ENCODE measurements around the gene ANKS6. TPM values are rescaled to one million over a fixed set of nuclear protein-coding genes. Genes with fewer than 3 reads are reported as not detected.

The ANKS6 gene
- total and polyA plus RNA-seq, 4 donors, result 1.9 to 6.3 (median 2.9) TPM

GRCh38 chr9:98740226-98740881, 56.0 kb downstream of the ANKS6 start:
- H3K4me3 ChIP-seq (ENCODE audit: low read depth in 1 of 3, low read length in 3 of 3), result no peak overlapping the region
- DNase-seq (ENCODE audit: low spot score), result no peak
- H3K27me3 ChIP-seq (ENCODE audit: control insufficient read depth in 4 of 4, insufficient read depth in 4 of 4, low read length in 3 of 4), result no peaks in the 10 kb centered on the region
- no peak for TF ChIP-seq ZBTB33 (IDR thresholded peaks at IDR 0.05)
- no peak for TF ChIP-seq HNF4A (conservative IDR thresholded peaks at IDR 0.05)
- no peak for TF ChIP-seq RXRA (IDR thresholded peaks at IDR 0.05)
- no peak for TF ChIP-seq RAD21 (IDR thresholded peaks at IDR 0.05)
- no peak for TF ChIP-seq NR2F2 (IDR thresholded peaks at IDR 0.05)
- no peak for TF ChIP-seq MAX (IDR thresholded peaks at IDR 0.05)
- no peak for TF ChIP-seq SP1 (IDR thresholded peaks at IDR 0.05)
- no peak for TF ChIP-seq EGR1 (IDR thresholded peaks at IDR 0.05; ENCODE audit: low read depth in 2 of 2)
- no peak for TF ChIP-seq JUND (IDR thresholded peaks at IDR 0.05)
- no peak for TF ChIP-seq GABPA (IDR thresholded peaks at IDR 0.05 in 1 of 2, conservative IDR thresholded peaks at IDR 0.05 in 1 of 2)
- no peak for TF ChIP-seq HNF4G (IDR thresholded peaks at IDR 0.05)
- TF ChIP-seq ATF3 (IDR thresholded peaks at IDR 0.05), result no peak
- TF ChIP-seq CTCF (IDR thresholded peaks at IDR 0.05; ENCODE audit: low read depth, low read length, missing input control), result no peak
- no peak for TF ChIP-seq REST (IDR thresholded peaks at IDR 0.05)
- WGBS, result 96% methylated on average over 8 of the region's 8 CpGs
- H3K27ac ChIP-seq (ENCODE audit: low read depth in 1 of 2, low read length in 2 of 2), result no peak overlapping the region
- H3K9me3 ChIP-seq (ENCODE audit: control insufficient read depth in 4 of 4, low read length in 3 of 4), result no peaks in the 10 kb centered on the region
- H3K36me3 ChIP-seq (ENCODE audit: control insufficient read depth in 4 of 4, insufficient read depth in 3 of 4, low read depth in 1 of 4, low read length in 3 of 4), result peaks cover 0 to 12% (median 2%) of the 10 kb centered on the region in 4 donors
- no peak overlapping the region for H3K9ac ChIP-seq (ENCODE audit: low read depth in 1 of 2, low read length in 2 of 2)
- H3K4me1 ChIP-seq (ENCODE audit: control insufficient read depth in 4 of 4, insufficient read depth in 4 of 4, low read length in 3 of 4), result no peaks in the 10 kb centered on the region

GRCh38 chr9:98738741-98739140, 57.6 kb downstream of the ANKS6 start:
- DNase-seq (ENCODE audit: low spot score), result no peak
- Histone ChIP-seq H3K9me3 (ENCODE audit: control insufficient read depth in 4 of 4, low read length in 3 of 4) (no peaks in the 10 kb centered on the region), H3K4me3 (ENCODE audit: low read depth in 1 of 3, low read length in 3 of 3) (no peak overlapping the region), H3K27me3 (ENCODE audit: control insufficient read depth in 4 of 4, insufficient read depth in 4 of 4, low read length in 3 of 4) (no peaks in the 10 kb centered on the region), H3K9ac (ENCODE audit: low read depth in 1 of 2, low read length in 2 of 2) (no peak overlapping the region), H3K27ac (ENCODE audit: low read depth in 1 of 2, low read length in 2 of 2) (no peak overlapping the region), H3K36me3 (ENCODE audit: control insufficient read depth in 4 of 4, insufficient read depth in 3 of 4, low read depth in 1 of 4, low read length in 3 of 4) (peaks cover 0 to 6% (median 1%) of the 10 kb centered on the region in 4 donors), H3K4me1 (ENCODE audit: control insufficient read depth in 4 of 4, insufficient read depth in 4 of 4, low read length in 3 of 4) (no peaks in the 10 kb centered on the region)
- 96% methylated on average over 3 of the region's 3 CpGs for WGBS
- TF ChIP-seq YY1 (IDR thresholded peaks at IDR 0.05), result no peak
- no peak for TF ChIP-seq EGR1 (IDR thresholded peaks at IDR 0.05; ENCODE audit: low read depth in 2 of 2)
- TF ChIP-seq SP1 (IDR thresholded peaks at IDR 0.05), result no peak
- TF ChIP-seq FOXA1 (IDR thresholded peaks at IDR 0.05), result no peak
- no peak for TF ChIP-seq CTCF (IDR thresholded peaks at IDR 0.05; ENCODE audit: low read depth, low read length, missing input control)
- TF ChIP-seq NR2F2 (IDR thresholded peaks at IDR 0.05), result no peak
- no peak for TF ChIP-seq RAD21 (IDR thresholded peaks at IDR 0.05)
- no peak for TF ChIP-seq HNF4A (conservative IDR thresholded peaks at IDR 0.05)
- TF ChIP-seq MAX (IDR thresholded peaks at IDR 0.05), result no peak
- no peak for TF ChIP-seq ATF3 (IDR thresholded peaks at IDR 0.05)
- TF ChIP-seq RXRA (IDR thresholded peaks at IDR 0.05), result no peak
- no peak for TF ChIP-seq FOXA2 (IDR thresholded peaks at IDR 0.05)
- TF ChIP-seq ZBTB33 (IDR thresholded peaks at IDR 0.05), result no peak
- TF ChIP-seq GABPA (IDR thresholded peaks at IDR 0.05 in 1 of 2, conservative IDR thresholded peaks at IDR 0.05 in 1 of 2), result no peak
